Large intestine (tissue), 3 donors: Measurements from ENCODE around the gene RRP9. TPM values are rescaled to one million over a fixed set of nuclear protein-coding genes. Genes with fewer than 3 reads are reported as not detected.

Source experiments
- DNase-seq, 2 donors: peaks; one replicate each; pipeline versions ENCODE4 v3.0.0 to v3.0.0-alpha.2; 2013
- H3K27ac ChIP-seq: one replicate; pipeline ENCODE4 v1.5.1; 2013; ENCODE audit warnings: low read length
- H3K27me3 ChIP-seq: 2 replicates; pipeline ENCODE4 v1.6.1; 2013; ENCODE audit warnings: low read length; ENCODE audit not compliant: control insufficient read depth, insufficient read depth
- H3K36me3 ChIP-seq: 2 replicates; pipeline ENCODE4 v1.6.1; 2013; ENCODE audit warnings: low read length; ENCODE audit not compliant: control insufficient read depth, insufficient read depth
- H3K4me1 ChIP-seq: one replicate; pipeline ENCODE4 v1.6.1; 2013; ENCODE audit warnings: low read length; ENCODE audit not compliant: control insufficient read depth, insufficient read depth
- H3K4me3 ChIP-seq: one replicate; pipeline ENCODE4 v1.5.1; 2013; ENCODE audit warnings: low read length
- H3K9me3 ChIP-seq: one replicate; pipeline ENCODE4 v1.6.1; 2013; ENCODE audit warnings: mild to moderate bottlenecking, low read depth, low read length, moderate library complexity; ENCODE audit not compliant: control insufficient read depth
- WGBS: methylation state at CpG from one replicate; pipeline ENCODE4 v1.1.5; 2013; ENCODE audit warnings: low lambda C conversion rate; ENCODE audit not compliant: insufficient coverage; 5-methylcytosine and 5-hydroxymethylcytosine counted together
- polyA plus RNA-seq: library from polyadenylated mRNA; unstranded; fragments of 120-200 nt; gene quantifications from one replicate; pipeline ENCODE4 v1.2.1, GENCODE V29; 2013

RRP9 gene
- polyA plus RNA-seq, 1 donor, result 17.8 TPM

DNA sequence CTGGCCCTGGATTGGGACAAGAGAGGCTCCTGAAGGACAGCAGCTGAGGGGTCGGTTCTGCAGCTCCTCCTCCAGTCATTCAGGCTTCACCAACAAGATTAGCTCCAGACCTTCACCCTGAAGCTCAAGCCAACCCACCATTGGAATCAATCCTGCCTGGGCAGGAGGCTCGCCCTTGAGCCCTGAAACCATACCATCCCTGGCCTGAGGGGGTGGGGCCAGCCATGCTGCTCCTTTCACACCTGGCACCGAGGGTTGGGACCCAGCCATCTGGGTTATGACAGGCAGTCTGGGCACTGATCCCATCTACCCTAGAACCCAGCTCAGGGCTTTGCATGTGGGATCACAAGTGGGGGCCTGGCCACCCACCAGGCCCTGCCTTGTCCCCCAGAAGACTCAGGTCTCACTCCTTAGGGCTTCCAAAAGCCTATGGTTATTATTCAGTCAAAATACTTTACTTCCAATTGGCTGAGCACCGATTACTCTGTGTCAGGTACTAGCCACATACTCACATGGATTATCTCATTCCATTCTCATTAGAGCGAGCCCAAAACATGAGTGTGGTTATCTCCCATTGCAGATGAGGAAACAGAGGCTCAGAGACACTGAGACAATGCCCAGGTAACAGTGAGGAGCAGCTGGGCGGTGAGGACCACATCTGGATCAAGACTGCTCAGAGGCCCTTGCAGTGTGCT lies 29.0 kb upstream of the RRP9 start:
- no peaks in the 10 kb centered on the region for H3K9me3 ChIP-seq
- no peak overlapping the region for H3K27ac ChIP-seq
- H3K4me3 ChIP-seq, result no peak overlapping the region
- H3K4me1 ChIP-seq, result peaks cover 23% of the 10 kb centered on the region
- no CpG with 5 or more reads among the region's 6 CpGs for WGBS
- peaks cover 3% of the 10 kb centered on the region for H3K36me3 ChIP-seq
- no peaks in the 10 kb centered on the region for H3K27me3 ChIP-seq
- no peak for DNase-seq

DNA sequence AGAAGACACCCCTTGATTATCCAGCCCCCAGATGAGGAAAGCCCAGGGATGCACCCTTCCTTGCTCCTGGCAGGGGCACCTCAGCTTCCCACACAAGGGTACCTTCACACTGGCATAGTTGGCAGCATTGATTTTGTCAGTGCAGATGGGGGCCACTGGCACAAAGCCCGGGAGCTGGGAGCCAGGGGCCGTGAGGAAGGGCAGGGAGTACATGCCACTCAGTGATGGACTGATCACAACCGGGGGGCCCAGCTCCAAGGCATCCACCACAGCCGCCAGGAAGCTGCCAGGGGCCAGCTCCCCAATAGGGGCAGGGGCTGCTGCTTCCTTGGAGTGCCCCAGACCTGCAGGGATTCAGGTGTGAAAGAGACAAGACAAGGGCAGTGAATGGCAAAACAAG lies 28.1 kb upstream of the RRP9 start:
- H3K27me3 ChIP-seq, result no peaks in the 10 kb centered on the region
- no peak overlapping the region for H3K27ac ChIP-seq
- no peak for DNase-seq
- H3K9me3 ChIP-seq, result no peaks in the 10 kb centered on the region
- no CpG with 5 or more reads among the region's 4 CpGs for WGBS
- peaks cover 3% of the 10 kb centered on the region for H3K36me3 ChIP-seq
- H3K4me1 ChIP-seq, result peaks cover 19% of the 10 kb centered on the region
- H3K4me3 ChIP-seq, result no peak overlapping the region

DNA sequence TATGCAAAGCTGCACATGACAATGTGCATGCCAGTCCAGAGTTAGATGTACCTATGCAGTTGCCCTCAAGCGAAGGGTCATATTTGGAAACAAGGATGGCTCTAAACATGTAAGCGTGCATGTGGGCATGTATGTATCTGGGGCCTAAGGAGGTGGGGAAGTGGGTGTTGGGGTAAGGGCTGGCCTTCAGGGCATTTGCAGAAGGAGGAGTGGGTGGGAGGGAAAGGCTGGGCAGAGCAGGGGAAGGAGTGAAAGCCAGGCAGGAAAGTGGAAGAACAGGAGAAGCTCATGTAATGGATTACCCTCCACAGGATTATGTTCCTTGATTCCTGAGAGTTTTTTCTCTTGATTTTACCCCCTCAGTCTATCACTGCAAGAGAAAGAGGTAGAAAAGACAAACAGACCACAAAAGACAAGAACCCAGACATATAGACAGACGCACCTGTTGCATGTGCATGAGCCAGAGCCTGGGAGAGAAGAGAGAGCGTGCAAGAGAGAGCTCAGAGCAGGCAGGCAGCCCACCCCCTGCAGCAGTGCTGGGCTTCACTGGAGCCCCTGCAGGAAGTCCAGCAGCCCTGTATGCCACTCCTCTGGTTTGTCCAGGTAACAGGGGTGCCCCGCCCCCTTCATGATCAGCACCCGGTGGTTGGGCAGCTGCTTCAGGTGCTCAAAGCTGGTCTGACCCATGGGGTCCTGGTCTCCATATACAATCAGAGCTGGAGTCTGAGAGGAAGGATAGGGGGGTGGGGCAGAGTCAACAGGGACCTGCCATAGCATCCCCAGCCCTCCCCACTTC lies 27.4 kb upstream of the RRP9 start:
- no peak for DNase-seq
- Histone ChIP-seq H3K9me3 (no peaks in the 10 kb centered on the region), H3K27ac (no peak overlapping the region), H3K4me3 (no peak overlapping the region), H3K27me3 (no peaks in the 10 kb centered on the region), H3K4me1 (peaks cover 12% of the 10 kb centered on the region), H3K36me3 (peaks cover 3% of the 10 kb centered on the region)
- WGBS, result no CpG with 5 or more reads among the region's 6 CpGs

DNA sequence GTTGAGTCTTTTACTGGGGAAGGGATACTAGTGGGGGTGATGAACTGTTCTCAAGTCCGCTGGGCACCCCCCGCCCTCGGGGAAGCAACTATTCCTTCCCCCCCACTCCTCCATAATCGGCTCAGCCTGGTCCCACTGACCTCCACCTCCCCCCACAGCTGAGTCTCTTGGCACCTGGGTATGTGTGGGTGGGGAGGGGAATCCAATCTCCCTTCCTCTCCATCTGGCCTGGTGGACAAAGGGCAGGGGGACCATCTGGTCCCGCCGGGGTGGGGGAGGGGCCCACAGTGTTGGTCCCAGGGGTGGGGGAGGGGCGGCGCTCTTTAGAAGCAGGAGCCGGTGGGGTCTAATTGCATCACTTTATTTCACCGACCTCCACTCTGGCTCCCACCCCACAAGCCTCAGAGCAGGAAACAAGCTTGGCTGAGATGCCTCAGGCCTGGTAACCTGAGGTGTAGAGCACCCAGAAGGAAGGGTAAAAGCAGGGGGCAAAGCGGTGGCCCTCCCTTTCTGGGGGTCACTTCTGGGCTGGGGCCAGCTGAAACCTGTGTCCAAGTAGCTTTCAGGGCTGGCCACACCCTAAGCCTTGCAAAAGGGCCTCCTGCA lies 26.6 kb upstream of the RRP9 start:
- Histone ChIP-seq H3K9me3 (no peaks in the 10 kb centered on the region), H3K27ac (peak overlapping the region; percentile 77), H3K4me3 (peak overlapping the region; percentile 64), H3K36me3 (peaks cover 3% of the 10 kb centered on the region), H3K4me1 (peaks cover 11% of the 10 kb centered on the region), H3K27me3 (no peaks in the 10 kb centered on the region)
- DNase-seq, result peak; percentile 24 to 52
- WGBS, result no CpG with 5 or more reads among the region's 11 CpGs

DNA sequence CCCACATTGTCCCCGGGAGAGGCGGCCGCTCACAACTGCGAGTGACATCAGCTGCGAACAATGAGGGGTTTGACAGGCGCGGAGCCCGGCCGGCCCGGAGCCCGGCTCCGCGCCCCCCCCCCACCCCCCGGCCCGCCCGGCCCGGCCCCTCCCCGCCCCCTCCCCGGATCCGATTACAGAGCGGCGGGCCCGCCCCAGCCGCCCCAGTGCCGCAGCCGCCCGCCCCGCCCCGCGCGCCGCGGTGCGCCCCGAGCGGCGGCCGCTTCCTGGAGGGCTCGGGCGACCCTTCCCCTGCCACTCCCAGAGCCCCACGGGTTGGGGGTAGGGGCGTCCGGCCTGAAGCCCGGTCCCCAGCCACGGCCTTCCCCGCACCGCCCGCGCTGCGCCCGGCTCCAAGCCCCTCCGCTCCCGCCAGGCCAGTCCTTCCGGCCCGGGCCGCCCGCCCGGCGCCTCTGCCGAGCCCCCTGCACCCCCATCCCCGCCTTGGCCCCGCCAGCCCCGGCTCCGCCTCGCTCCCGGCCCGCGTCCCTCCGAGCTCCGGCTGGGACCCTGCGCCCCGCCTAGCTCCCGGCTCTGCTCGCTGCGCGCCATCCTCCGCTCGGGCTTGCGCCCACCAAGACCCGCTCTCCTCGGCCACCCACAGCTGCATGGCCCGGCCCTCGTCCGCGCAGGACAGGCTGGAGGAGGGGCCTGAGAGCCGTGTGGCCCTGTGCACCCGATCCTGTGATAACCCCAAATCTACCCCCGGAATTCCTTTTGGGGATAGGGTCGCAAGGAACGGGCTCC lies 25.9 kb upstream of the RRP9 start, which contains the start of gene PCBP4:
TSS of gene PCBP4 (minus strand) at position 71 of the 786 bp plus-strand sequence. CDS start 6,214 bp downstream, outside the sequence.
- Histone ChIP-seq H3K9me3 (no peaks in the 10 kb centered on the region), H3K4me3 (peak within 1 kb of the TSS; percentile 64), H3K27me3 (no peaks in the 10 kb centered on the region), H3K36me3 (peaks cover 3% of the 10 kb centered on the region), H3K27ac (peak within 1 kb of the TSS; percentile 77), H3K4me1 (peaks cover 13% of the 10 kb centered on the region)
- no CpG with 5 or more reads among the region's 90 CpGs for WGBS
- DNase-seq, result peak in 1 of 2 donors; percentile 65

DNA sequence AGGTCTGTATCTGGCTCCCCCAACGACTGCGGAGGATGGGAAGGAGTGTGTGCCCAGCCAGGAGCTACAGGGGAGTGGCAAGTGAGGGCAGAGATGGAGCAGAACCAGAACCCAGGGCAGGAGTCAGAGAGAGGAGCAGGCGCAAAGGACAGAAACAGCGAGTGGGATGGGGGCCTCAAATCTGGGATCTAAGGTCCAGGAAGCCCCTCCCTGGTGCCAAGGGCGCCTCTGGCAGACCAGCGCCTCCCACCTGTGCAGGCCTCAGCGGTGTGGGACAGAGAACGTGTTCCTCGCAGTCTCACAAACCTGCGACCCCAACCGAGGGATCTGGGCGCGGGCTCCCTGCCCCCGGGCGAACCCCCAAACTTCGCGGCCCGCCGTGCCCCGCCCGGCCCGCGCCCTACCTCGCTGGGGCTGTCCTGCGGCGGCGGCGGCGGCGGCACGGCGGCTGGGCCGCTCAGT lies 25.2 kb upstream of the RRP9 start:
- Histone ChIP-seq H3K4me3 (peak overlapping the region; percentile 61), H3K27me3 (no peaks in the 10 kb centered on the region), H3K27ac (peak overlapping the region; percentile 42), H3K36me3 (peaks cover 3% of the 10 kb centered on the region), H3K9me3 (no peaks in the 10 kb centered on the region), H3K4me1 (peaks cover 18% of the 10 kb centered on the region)
- DNase-seq, result peak in 1 of 2 donors; percentile 23
- WGBS, result no CpG with 5 or more reads among the region's 33 CpGs

DNA sequence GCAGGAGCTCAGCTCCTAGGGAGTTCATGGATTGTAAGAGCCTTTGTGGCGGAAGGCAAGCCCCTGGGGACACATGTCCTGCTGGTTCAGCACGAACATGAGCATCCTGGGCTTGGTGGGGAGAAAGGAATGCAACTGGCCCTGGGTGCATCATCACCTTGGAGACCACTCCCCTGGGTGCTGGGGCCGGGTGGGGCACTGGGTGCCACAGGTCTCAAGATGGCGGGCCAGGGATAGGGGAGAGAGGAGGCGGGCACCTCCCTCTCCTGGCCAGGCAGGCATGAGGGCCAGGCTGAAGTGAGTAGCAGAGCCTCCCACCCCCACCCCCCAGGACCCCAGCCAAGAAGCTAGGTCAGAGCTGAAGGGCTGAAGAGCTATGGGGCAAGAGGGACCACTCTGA lies 24.8 kb upstream of the RRP9 start:
- Histone ChIP-seq H3K27ac (peak overlapping the region; percentile 42), H3K36me3 (peaks cover 3% of the 10 kb centered on the region), H3K9me3 (no peaks in the 10 kb centered on the region), H3K27me3 (no peaks in the 10 kb centered on the region), H3K4me1 (peaks cover 23% of the 10 kb centered on the region), H3K4me3 (peak overlapping the region; percentile 61)
- DNase-seq, result no peak
- WGBS, result no CpG with 5 or more reads among the region's 5 CpGs

DNA sequence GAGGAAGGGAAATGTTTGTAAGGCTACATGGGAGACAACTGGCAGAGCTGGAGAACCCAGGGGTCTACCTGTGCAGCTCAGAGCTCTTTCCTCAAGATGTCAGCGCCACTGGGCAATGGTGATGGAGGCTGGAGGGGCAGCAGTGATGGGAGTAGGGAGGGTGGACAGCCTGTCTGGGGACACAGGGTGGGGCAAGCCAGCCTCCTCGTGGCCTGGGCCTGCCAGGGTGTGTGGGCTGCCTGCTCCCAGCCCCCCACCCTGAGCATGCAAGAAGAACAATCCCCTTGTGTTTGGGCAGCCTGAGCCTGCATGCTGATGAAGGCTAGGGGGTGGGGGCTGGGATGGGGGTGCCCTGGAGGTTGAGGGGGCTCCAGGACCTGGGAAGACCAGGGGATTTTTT lies 24.3 kb upstream of the RRP9 start:
- no CpG with 5 or more reads among the region's 2 CpGs for WGBS
- Histone ChIP-seq H3K27ac (no peak overlapping the region), H3K4me3 (no peak overlapping the region)

DNA sequence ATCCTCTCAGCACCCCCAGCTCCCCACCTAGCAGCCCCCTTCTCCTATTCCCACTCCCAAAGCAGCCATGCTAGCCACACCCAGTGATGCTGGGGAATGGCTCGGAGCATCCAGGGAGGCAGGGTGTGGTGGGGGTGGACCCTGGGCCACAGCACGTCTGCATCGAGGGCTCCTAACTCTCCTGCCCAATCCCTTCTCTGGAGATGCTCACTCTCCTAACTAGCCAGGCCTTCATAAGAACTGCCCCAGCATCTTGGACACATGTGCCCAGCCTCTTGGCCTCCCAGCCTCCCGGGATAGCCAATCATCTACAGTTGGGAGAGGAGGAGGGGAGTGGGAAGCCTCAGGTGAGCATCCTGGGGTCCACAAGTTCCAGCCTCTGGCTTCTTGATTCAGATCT lies 22.8 kb upstream of the RRP9 start:
- Histone ChIP-seq H3K4me1 (peaks cover 30% of the 10 kb centered on the region), H3K27me3 (no peaks in the 10 kb centered on the region), H3K9me3 (no peaks in the 10 kb centered on the region), H3K36me3 (peaks cover 4% of the 10 kb centered on the region), H3K27ac (no peak overlapping the region), H3K4me3 (no peak overlapping the region)
- WGBS, result no CpG with 5 or more reads among the region's 4 CpGs
- no peak for DNase-seq

More for the DNA sequence above, 24.3 kb upstream of the RRP9 start:
- no peaks in the 10 kb centered on the region for H3K9me3 ChIP-seq
- peaks cover under 1% of the 10 kb centered on the region for H3K36me3 ChIP-seq
- peaks cover 27% of the 10 kb centered on the region for H3K4me1 ChIP-seq
- no peaks in the 10 kb centered on the region for H3K27me3 ChIP-seq
- no peak for DNase-seq
